GM13977 (cell line): Measurements from ENCODE around the gene DNAAF1.
"Not testable (repeated sequence)": the region's sequence is repeated elsewhere in the genome, so short reads cannot be mapped to it uniquely, and the experiment has no call there.

Experiments
- DNase-seq: peaks from one replicate; pipeline ENCODE4 v3.0.0; 2012; ENCODE audit warnings: low spot score
- CTCF ChIP-seq: IDR thresholded peaks from 2 replicates; pipeline ENCODE4 v1.5.1; 2012; ENCODE audit warnings: mild to moderate bottlenecking, control low read depth; ENCODE audit not compliant: insufficient read depth; ENCODE audit errors: extremely low read depth, missing control alignments
- in situ Hi-C: fragments of 300-500 bp; cut with MboI; formaldehyde crosslinking; loops from one replicate; pipeline ENCODE4 v1.12.0; 2022; ENCODE audit warnings: low sequenced_read_pairs, low pct_unique_long_range_greater_than_20kb, mixed read lengths, inconsistent platforms; ENCODE audit not compliant: unreplicated experiment

The DNAAF1 gene

GRCh38 chr16:84196727-84197394 is 51.8 kb downstream of the DNAAF1 start:
- TF ChIP-seq CTCF: no peak
- DNase-seq: no peak
- in situ Hi-C loops: no loop called here

GRCh38 chr16:84197466-84198128 is 52.5 kb downstream of the DNAAF1 start:
- DNase-seq: no peak
- no peak for TF ChIP-seq CTCF
- in situ Hi-C loops: no loop called here

- no peak for TF ChIP-seq CTCF
- DNase-seq: no peak
- in situ Hi-C loops: no loop called here
Measured at GRCh38 chr16:84198401-84198800, 53.3 kb downstream of the DNAAF1 start.

- no peak for DNase-seq
- in situ Hi-C loops: no loop called here
- TF ChIP-seq CTCF: no peak
Measured at GRCh38 chr16:84199097-84199496, 54.0 kb downstream of the DNAAF1 start.

GRCh38 chr16:84199861-84200260 is 54.8 kb downstream of the DNAAF1 start:
- TF ChIP-seq CTCF: no peak
- in situ Hi-C loops: no loop called here
- no peak for DNase-seq

- DNase-seq, in situ Hi-C loops: not testable (repeated sequence)
Measured at GRCh38 chr16:84204551-84204950, 59.4 kb downstream of the DNAAF1 start.

GRCh38 chr16:84205123-84205522 is 60.0 kb downstream of the DNAAF1 start:
- DNase-seq, in situ Hi-C loops: not testable (repeated sequence)
